Measurements from ENCODE around the gene COPB2.
A peak's percentile ranks its signal among the peaks of the same experiment; 100 is the strongest.
"Not testable (repeated sequence)": the region's sequence is repeated elsewhere in the genome, so short reads cannot be mapped to it uniquely, and the experiment has no call there.

The COPB2 gene

GRCh38 chr3:139378587-139379241 lies 10.7 kb downstream of the COPB2 start:
- no peak for DNase-seq

GRCh38 chr3:139377378-139377777 lies 12.1 kb downstream of the COPB2 start:
- DNase-seq: no peak

- DNase-seq: no peak
These were observed 15.3 kb downstream of the COPB2 start for GRCh38 chr3:139374099-139374498.

- DNase-seq: no peak
These were observed 24.9 kb downstream of the COPB2 start for GRCh38 chr3:139364549-139364948.

- no peak for DNase-seq
These were observed 28.2 kb downstream of the COPB2 start for GRCh38 chr3:139361276-139361675.

GRCh38 chr3:139358841-139359562 lies 30.4 kb downstream of the COPB2 start:
- DNase-seq: no peak

- no peak for DNase-seq
These were observed 31.5 kb downstream of the COPB2 start for GRCh38 chr3:139357899-139358298.

GRCh38 chr3:139355891-139356290 lies 33.6 kb downstream of the COPB2 start:
- no peak for DNase-seq

- DNase-seq: no peak
These were observed 34.0 kb downstream of the COPB2 start for GRCh38 chr3:139355476-139355875.

- DNase-seq: no peak
These were observed 34.8 kb downstream of the COPB2 start for GRCh38 chr3:139354661-139355060.

GRCh38 chr3:139353920-139354556 lies 35.4 kb downstream of the COPB2 start:
- DNase-seq: peak in 1 of 2 donors; percentile 1

GRCh38 chr3:139346771-139347170 lies 42.7 kb downstream of the COPB2 start:
- DNase-seq: no peak

- peak; percentile 64 to 71 for DNase-seq
These were observed 45.3 kb downstream of the COPB2 start, which contains the start of gene MRPS22 for GRCh38 chr3:139343895-139344856. TSS of gene MRPS22 (plus strand) at chr3:139344020. CDS start at chr3:139344027, 7 bp downstream.

- no peak for DNase-seq
These were observed 47.4 kb downstream of the COPB2 start for GRCh38 chr3:139342054-139342453.

- no peak for DNase-seq
These were observed 48.7 kb downstream of the COPB2 start for GRCh38 chr3:139340784-139341183.

GRCh38 chr3:139339219-139339906 lies 50.1 kb downstream of the COPB2 start:
- peak in 1 of 2 donors; percentile 83 for DNase-seq

GRCh38 chr3:139338405-139338804 lies 51.0 kb downstream of the COPB2 start:
- no peak for DNase-seq

GRCh38 chr3:139334675-139335074 lies 54.8 kb downstream of the COPB2 start:
- DNase-seq: not testable (repeated sequence)

GRCh38 chr3:139332092-139332491 lies 57.4 kb downstream of the COPB2 start:
- no peak for DNase-seq

GRCh38 chr3:139329364-139329850 lies 60.0 kb downstream of the COPB2 start:
- DNase-seq: peak; percentile 70 to 77

GRCh38 chr3:139328356-139328755 lies 61.1 kb downstream of the COPB2 start:
- DNase-seq: no peak

- DNase-seq: no peak
These were observed 61.6 kb downstream of the COPB2 start for GRCh38 chr3:139327861-139328260.

Data from bone marrow (tissue), 2 donors.